ENCODE measurements around the gene AGBL4.

GRCh38 chr1:48810740-48811139 is 1213.0 kb downstream of the AGBL4 start:
- TF ChIP-seq, protein P1, sequence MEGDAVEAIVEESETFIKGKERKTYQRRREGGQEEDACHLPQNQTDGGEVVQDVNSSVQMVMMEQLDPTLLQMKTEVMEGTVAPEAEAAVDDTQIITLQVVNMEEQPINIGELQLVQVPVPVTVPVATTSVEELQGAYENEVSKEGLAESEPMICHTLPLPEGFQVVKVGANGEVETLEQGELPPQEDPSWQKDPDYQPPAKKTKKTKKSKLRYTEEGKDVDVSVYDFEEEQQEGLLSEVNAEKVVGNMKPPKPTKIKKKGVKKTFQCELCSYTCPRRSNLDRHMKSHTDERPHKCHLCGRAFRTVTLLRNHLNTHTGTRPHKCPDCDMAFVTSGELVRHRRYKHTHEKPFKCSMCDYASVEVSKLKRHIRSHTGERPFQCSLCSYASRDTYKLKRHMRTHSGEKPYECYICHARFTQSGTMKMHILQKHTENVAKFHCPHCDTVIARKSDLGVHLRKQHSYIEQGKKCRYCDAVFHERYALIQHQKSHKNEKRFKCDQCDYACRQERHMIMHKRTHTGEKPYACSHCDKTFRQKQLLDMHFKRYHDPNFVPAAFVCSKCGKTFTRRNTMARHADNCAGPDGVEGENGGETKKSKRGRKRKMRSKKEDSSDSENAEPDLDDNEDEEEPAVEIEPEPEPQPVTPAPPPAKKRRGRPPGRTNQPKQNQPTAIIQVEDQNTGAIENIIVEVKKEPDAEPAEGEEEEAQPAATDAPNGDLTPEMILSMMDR (IDR thresholded peaks at IDR 0.05): no peak
- TF ChIP-seq POLR2A (IDR thresholded peaks at IDR 0.05): no peak
